ENCODE data around the gene EFNA4. TPM values are rescaled to one million over a fixed set of nuclear protein-coding genes. Genes with fewer than 3 reads are reported as not detected.

EFNA4 gene
- total and polyA plus RNA-seq, 2 of the 8 experiments (the other 6 are each of a cell fraction or from before 2014, with no cell fraction given) = 21.9 to 23.9 TPM

DNA sequence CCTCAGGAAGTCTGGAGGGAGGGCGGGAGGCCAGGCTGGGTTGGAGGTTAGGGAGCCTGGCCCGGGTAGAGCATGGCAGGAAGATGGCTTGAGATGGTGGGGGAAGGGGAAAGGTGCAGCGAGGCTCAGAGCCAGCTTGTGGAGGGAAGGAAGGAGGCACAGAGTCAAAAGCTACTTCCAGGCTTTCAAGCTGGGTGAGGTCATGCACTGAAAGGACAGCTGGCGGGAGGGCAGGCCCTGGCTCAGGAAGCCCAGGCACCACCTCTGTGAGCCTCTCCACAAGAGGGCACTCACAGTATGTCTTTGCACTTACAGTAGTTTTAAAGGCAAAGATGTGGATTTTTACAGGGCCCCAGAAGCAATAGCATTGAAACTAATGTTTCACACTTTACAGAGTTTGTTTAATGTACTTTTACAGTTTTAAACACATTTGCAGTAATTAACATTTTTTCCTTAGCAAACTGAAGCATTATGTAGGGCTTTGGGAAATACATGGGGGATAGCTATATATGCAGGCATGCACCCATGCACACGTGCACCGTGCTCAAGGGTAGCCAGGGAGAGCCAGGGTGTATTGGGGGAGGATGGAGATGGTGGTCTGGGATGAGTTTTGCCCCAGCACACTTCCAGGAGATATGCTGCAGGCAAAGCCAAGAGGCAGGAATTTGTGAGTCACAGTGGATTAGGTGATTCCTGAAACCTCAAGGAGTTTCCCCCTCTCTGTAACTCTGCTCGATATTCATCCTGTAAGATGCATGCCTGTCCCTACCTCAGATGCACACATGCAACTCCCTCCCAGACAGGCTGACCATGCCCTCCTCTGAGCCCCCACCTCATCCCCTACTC lies 18.5 kb upstream of the EFNA4 start:
- H3K27me3 ChIP-seq (replicated peaks in 1 of 4; ENCODE audit: control insufficient read depth in 3 of 4, extremely low read depth in 1 of 4, insufficient read depth in 3 of 4, low read length in 3 of 4) = no peaks in the 10 kb centered on the region; a peak in 2 of 7 replicates
- H2BK12ac ChIP-seq (ENCODE audit: low read depth, low read length) = peak overlapping the region; percentile 81; the same call in 1 of the 2 replicates
- WGBS, 2 experiments (ENCODE audit: extremely low coverage in 1 of 2, insufficient coverage in 1 of 2, insufficient read length in 1 of 2, insufficient replicate concordance in 2 of 2, low coverage in 1 of 2, low lambda C conversion rate in 2 of 2, missing lambda C conversion rate in 1 of 2) = 65% methylated on average over 7 of the region's 7 CpGs; no CpG with 5 or more reads in 1 of the 2 experiments
- CTCF ChIA-PET (ENCODE audit: partially characterized antibody) = interaction anchor here (0.5 to 32.4 kb wide), 20 partner anchors 13 to 402 kb away, joined by 3 to 907 read pairs (median 4); partner anchors contain the start of genes ADAM15, DCST1, DCST2 and EFNA3
- H3K56ac ChIP-seq (replicated peaks; ENCODE audit: insufficient read length, low read depth, low read length) = no peak overlapping the region
- H3K79me2 ChIP-seq (ENCODE audit: control insufficient read depth in 1 of 2, insufficient read depth in 2 of 2, low read length in 2 of 2) = no peaks in the 10 kb centered on the region
- no peak overlapping the region for H2AK5ac ChIP-seq (ENCODE audit: low read depth, low read length)
- peak overlapping the region; percentile 82 for H2BK15ac ChIP-seq (ENCODE audit: low read length)
- H3K9ac ChIP-seq (replicated peaks in 1 of 4; ENCODE audit: extremely low read depth in 1 of 4, low read depth in 3 of 4, low read length in 3 of 4) = no peak overlapping the region
- no peak overlapping the region for H3K27ac ChIP-seq (ENCODE audit: low read depth, low read length)
- no peaks in the 10 kb centered on the region for H4K20me1 ChIP-seq (replicated peaks in 1 of 2; ENCODE audit: control insufficient read depth in 1 of 2, insufficient read depth in 2 of 2, low read length in 2 of 2)
- peak; percentile 67 to 73 for DNase-seq (ENCODE audit: low read depth in 1 of 2, low spot score in 2 of 2)
- no peaks in the 10 kb centered on the region; the same call in 1 of the 2 replicates for H3K23me2 ChIP-seq (ENCODE audit: low read depth, low read length)
- peak overlapping the region; percentile 22 for H4K5ac ChIP-seq (ENCODE audit: insufficient read length, low read depth, low read length)
- H3K79me1 ChIP-seq (ENCODE audit: low read depth, low read length) = no peaks in the 10 kb centered on the region; the same call in 1 of the 2 replicates
- peak overlapping the region; percentile 83 for H3K4ac ChIP-seq (replicated peaks; ENCODE audit: insufficient read length, low read depth, low read length)
- H2BK20ac ChIP-seq (ENCODE audit: low read length) = peak overlapping the region; percentile 55
- POLR2A ChIA-PET (ENCODE audit: partially characterized antibody) = interaction anchor here (0.9 to 3.1 kb wide), 10 partner anchors 9 to 109 kb away, joined by 3 to 11 read pairs (median 5); partner anchors contain the start of genes PBXIP1, PMVK and SLC50A1
- FAIRE-seq = peak; percentile 62
- no peak overlapping the region for H2BK120ac ChIP-seq (replicated peaks; ENCODE audit: low read depth, low read length)
- no peak overlapping the region; the same call in 1 of the 2 replicates for H4K8ac ChIP-seq (ENCODE audit: extremely low read depth, insufficient read depth, low read length)
- H3K9me3 ChIP-seq (ENCODE audit: insufficient read depth in 2 of 2, low read depth in 1 of 2, low read length in 1 of 2) = no peaks in the 10 kb centered on the region
- no peak overlapping the region for H2AFZ ChIP-seq (ENCODE audit: low read length)
- no peaks in the 10 kb centered on the region for H3K36me3 ChIP-seq (ENCODE audit: control insufficient read depth in 2 of 4, insufficient read depth in 4 of 4, low read length in 3 of 4)
- no peak overlapping the region for H3K18ac ChIP-seq (ENCODE audit: extremely low read depth, low read length)
- H3K14ac ChIP-seq (ENCODE audit: insufficient read length) = no peak overlapping the region
- no peak overlapping the region for H3K23ac ChIP-seq (ENCODE audit: insufficient read length)
- H3K4me2 ChIP-seq (ENCODE audit: insufficient read depth in 1 of 2, low read depth in 2 of 2, low read length in 2 of 2) = no peak overlapping the region
- no peak overlapping the region for H4K91ac ChIP-seq (replicated peaks; ENCODE audit: insufficient read length, low read length)
- H3K4me3 ChIP-seq (ENCODE audit: extremely low read depth in 1 of 4, insufficient read depth in 2 of 4, low read depth in 3 of 4, low read length in 4 of 4) = no peak overlapping the region
- peak overlapping the region; percentile 68 for H2BK5ac ChIP-seq (ENCODE audit: low read depth, low read length)
- H3K4me1 ChIP-seq (replicated peaks in 1 of 4; ENCODE audit: control insufficient read depth in 3 of 4, insufficient read depth in 4 of 4, low read length in 3 of 4) = peaks cover 4 to 15% (median 5%) of the 10 kb centered on the region in 4 experiments; a peak in 6 of 7 replicates
- TF ChIP-seq EZH2 (IDR thresholded peaks at IDR 0.05; ENCODE audit: low read depth, low read length, severe bottlenecking) (no peak), TBP (IDR thresholded peaks at IDR 0.05; ENCODE audit: low read depth, low read length) (no peak), YY1 (IDR thresholded peaks at IDR 0.05; ENCODE audit: low read depth, low read length) (0 out of 2 replicates have a peak, but pooled peaks have one; percentile 28), NRF1 (IDR thresholded peaks at IDR 0.05; ENCODE audit: low read depth, low read length) (no peak), CBX8 (IDR thresholded peaks at IDR 0.05; ENCODE audit: borderline replicate concordance, low read depth, low read length) (no peak), CEBPB (IDR thresholded peaks at IDR 0.05; ENCODE audit: low read depth, low read length) (no peak), EP300 (IDR thresholded peaks at IDR 0.05; ENCODE audit: borderline replicate concordance in 1 of 2, low read depth in 2 of 2, low read length in 2 of 2) (no peak), KDM1A (IDR thresholded peaks at IDR 0.05; ENCODE audit: borderline replicate concordance, low read length) (no peak), EGR1 (IDR thresholded peaks at IDR 0.05; ENCODE audit: borderline replicate concordance, low read depth, low read length) (no peak), SIX5 (IDR thresholded peaks at IDR 0.05; ENCODE audit: low read depth, low read length) (no peak), POLR2A (IDR thresholded peaks at IDR 0.05; ENCODE audit: control extremely low read depth in 1 of 2, low read depth in 2 of 2, low read length in 2 of 2) (no peak), JUND (IDR thresholded peaks at IDR 0.05; ENCODE audit: low read length) (peak; percentile 81)

Data from H1 (cell line).